ENCODE results near the gene STXBP6. TPM values are rescaled to one million over a fixed set of nuclear protein-coding genes. Genes with fewer than 3 reads are reported as not detected.

STXBP6 gene
- total RNA-seq, 4 donors from 2014 or later, result 7.1 to 16.8 (median 8.9) TPM

- 79% methylated on average over 1 of the region's 1 CpG; no CpG with 5 or more reads in 1 of the 2 donors for WGBS, 2 donors (ENCODE audit: low coverage in 1 of 2)
- H3K27me3 ChIP-seq, result no peaks in the 10 kb centered on the region
- H3K4me1 ChIP-seq, result peaks cover 8 to 35% (median 15%) of the 10 kb centered on the region in 4 donors
- TF ChIP-seq, protein P1, sequence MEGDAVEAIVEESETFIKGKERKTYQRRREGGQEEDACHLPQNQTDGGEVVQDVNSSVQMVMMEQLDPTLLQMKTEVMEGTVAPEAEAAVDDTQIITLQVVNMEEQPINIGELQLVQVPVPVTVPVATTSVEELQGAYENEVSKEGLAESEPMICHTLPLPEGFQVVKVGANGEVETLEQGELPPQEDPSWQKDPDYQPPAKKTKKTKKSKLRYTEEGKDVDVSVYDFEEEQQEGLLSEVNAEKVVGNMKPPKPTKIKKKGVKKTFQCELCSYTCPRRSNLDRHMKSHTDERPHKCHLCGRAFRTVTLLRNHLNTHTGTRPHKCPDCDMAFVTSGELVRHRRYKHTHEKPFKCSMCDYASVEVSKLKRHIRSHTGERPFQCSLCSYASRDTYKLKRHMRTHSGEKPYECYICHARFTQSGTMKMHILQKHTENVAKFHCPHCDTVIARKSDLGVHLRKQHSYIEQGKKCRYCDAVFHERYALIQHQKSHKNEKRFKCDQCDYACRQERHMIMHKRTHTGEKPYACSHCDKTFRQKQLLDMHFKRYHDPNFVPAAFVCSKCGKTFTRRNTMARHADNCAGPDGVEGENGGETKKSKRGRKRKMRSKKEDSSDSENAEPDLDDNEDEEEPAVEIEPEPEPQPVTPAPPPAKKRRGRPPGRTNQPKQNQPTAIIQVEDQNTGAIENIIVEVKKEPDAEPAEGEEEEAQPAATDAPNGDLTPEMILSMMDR (IDR thresholded peaks at IDR 0.05), result no peak
- TF ChIP-seq POLR2AphosphoS5 (IDR thresholded peaks at IDR 0.05), result no peak
- no peak overlapping the region for H3K4me3 ChIP-seq
- H3K36me3 ChIP-seq, result no peaks in the 10 kb centered on the region
- intact Hi-C loops (cut with DNase I; ENCODE audit: low total_unique reads) (no loop called here), in situ Hi-C loops (cut with MboI; ENCODE audit: low pct_ligation_motif_present in 1 of 4, low pct_unique_long_range_greater_than_20kb in 1 of 4, low sequenced_read_pairs in 3 of 4) (no loop called here)
- H3K9me3 ChIP-seq, result no peaks in the 10 kb centered on the region
- H3K27ac ChIP-seq, result no peak overlapping the region
- DNase-seq, result no peak
These were observed 42.1 kb downstream of the STXBP6 start for GRCh38 chr14:25007832-25008231.

DNA sequence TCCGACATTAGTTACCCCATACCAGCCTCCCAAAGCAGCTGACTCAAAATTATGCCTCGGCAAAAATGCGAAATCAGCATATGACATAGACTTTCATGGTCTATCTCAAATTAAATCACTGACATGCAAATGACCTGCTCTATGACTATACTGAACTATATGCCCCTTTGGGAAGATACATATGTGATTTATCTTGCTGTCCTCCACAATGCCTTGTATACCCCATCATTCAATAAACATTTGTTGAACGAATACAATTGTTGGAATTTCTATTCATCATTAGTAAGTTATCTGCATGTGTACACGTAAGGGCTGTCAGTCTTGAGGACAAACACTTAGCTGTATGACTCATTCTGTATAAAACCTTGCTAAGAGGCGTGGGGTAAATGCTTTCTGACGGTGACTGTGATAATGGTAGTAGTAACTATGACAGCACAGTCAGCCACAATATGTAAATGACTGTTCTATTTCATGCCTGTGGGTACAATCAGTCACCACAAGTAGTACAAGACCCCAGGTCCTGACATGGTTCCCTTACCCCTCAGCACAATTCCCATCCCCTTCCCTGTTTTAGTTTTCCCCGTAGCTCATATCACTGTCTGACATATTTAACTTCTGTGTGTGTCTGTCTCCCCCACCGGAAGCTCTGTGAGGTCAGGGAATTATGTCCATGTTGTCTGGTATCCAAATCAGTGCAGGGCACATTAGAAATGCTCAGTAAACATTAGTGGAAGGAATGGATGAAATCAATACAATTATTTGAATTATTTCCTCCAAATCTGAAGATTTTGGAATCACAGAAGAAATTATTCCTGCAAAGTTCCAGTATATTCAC, 42.8 kb downstream of the STXBP6 start:
- Histone ChIP-seq H3K4me3 (no peak overlapping the region), H3K27ac (no peak overlapping the region), H3K9me3 (no peaks in the 10 kb centered on the region), H3K36me3 (no peaks in the 10 kb centered on the region), H3K27me3 (no peaks in the 10 kb centered on the region), H3K4me1 (peaks cover 8 to 35% (median 15%) of the 10 kb centered on the region in 4 donors)
- WGBS, 2 donors (ENCODE audit: low coverage in 1 of 2), result 54 to 59% methylated on average over 6 to 9 of the region's 9 CpGs
- TF ChIP-seq POLR2AphosphoS5 (IDR thresholded peaks at IDR 0.05), result no peak
- no peak for TF ChIP-seq POLR2A (IDR thresholded peaks at IDR 0.05)
- TF ChIP-seq EP300 (IDR thresholded peaks at IDR 0.05; ENCODE audit: low read depth), result no peak
- TF ChIP-seq, protein P1 (IDR thresholded peaks at IDR 0.05), result no peak
- intact Hi-C loops (cut with DNase I; ENCODE audit: low total_unique reads), result no loop called here
- in situ Hi-C loops (cut with MboI; ENCODE audit: low pct_ligation_motif_present in 1 of 4, low pct_unique_long_range_greater_than_20kb in 1 of 4, low sequenced_read_pairs in 3 of 4), result no loop called here
- no peak for DNase-seq

- DNase-seq, result no peak
- Histone ChIP-seq H3K4me1 (peaks cover 6 to 30% (median 15%) of the 10 kb centered on the region in 4 donors), H3K27ac (no peak overlapping the region), H3K4me3 (no peak overlapping the region), H3K36me3 (no peaks in the 10 kb centered on the region), H3K9me3 (no peaks in the 10 kb centered on the region), H3K27me3 (no peaks in the 10 kb centered on the region)
- 85 to 100% methylated on average over 1 to 3 of the region's 3 CpGs for WGBS, 2 donors (ENCODE audit: low coverage in 1 of 2)
- intact Hi-C loops (cut with DNase I; ENCODE audit: low total_unique reads), result no loop called here
- TF ChIP-seq POLR2AphosphoS5 (IDR thresholded peaks at IDR 0.05) (no peak), EP300 (IDR thresholded peaks at IDR 0.05; ENCODE audit: low read depth) (no peak), POLR2A (IDR thresholded peaks at IDR 0.05) (no peak)
- TF ChIP-seq, protein P1 (IDR thresholded peaks at IDR 0.05), result no peak
- in situ Hi-C loops (cut with MboI; ENCODE audit: low pct_ligation_motif_present in 1 of 4, low pct_unique_long_range_greater_than_20kb in 1 of 4, low sequenced_read_pairs in 3 of 4), result no loop called here
These were observed 43.9 kb downstream of the STXBP6 start for GRCh38 chr14:25006031-25006430.

- H3K9me3 ChIP-seq, result no peaks in the 10 kb centered on the region
- no peak overlapping the region for H3K27ac ChIP-seq
- TF ChIP-seq POLR2AphosphoS5 (IDR thresholded peaks at IDR 0.05), result no peak
- TF ChIP-seq, protein P1 (IDR thresholded peaks at IDR 0.05), result no peak
- no peak for TF ChIP-seq EP300 (IDR thresholded peaks at IDR 0.05; ENCODE audit: low read depth)
- no peak for TF ChIP-seq POLR2A (IDR thresholded peaks at IDR 0.05)
- in situ Hi-C loops (cut with MboI; ENCODE audit: low pct_ligation_motif_present in 1 of 4, low pct_unique_long_range_greater_than_20kb in 1 of 4, low sequenced_read_pairs in 3 of 4), result no loop called here
- no peak for DNase-seq
- intact Hi-C loops (cut with DNase I; ENCODE audit: low total_unique reads), result no loop called here
- H3K27me3 ChIP-seq, result no peaks in the 10 kb centered on the region
- 89% methylated on average over 1 of the region's 1 CpG; no CpG with 5 or more reads in 1 of the 2 donors for WGBS, 2 donors (ENCODE audit: low coverage in 1 of 2)
- peaks cover 0 to 17% (median 3%) of the 10 kb centered on the region in 4 donors for H3K4me1 ChIP-seq
- H3K4me3 ChIP-seq, result no peak overlapping the region
- H3K36me3 ChIP-seq, result no peaks in the 10 kb centered on the region
These were observed 45.5 kb downstream of the STXBP6 start for GRCh38 chr14:25004389-25004809.
